ENCODE data around the gene SOWAHC. TPM values are rescaled to one million over a fixed set of nuclear protein-coding genes. Genes with fewer than 3 reads are reported as not detected.

Gene SOWAHC
- total and polyA plus RNA-seq, 7 donors = 0.56 to 3.4 (median 0.99) TPM

- Histone ChIP-seq H3K27ac (no peak overlapping the region), H3K27me3 (ENCODE audit: insufficient read depth in 3 of 3, low read length in 2 of 3) (no peaks in the 10 kb centered on the region), H3K36me3 (ENCODE audit: insufficient read depth in 1 of 2, low read depth in 1 of 2) (no peaks in the 10 kb centered on the region), H3K9me3 (no peaks in the 10 kb centered on the region), H3K4me3 (no peak overlapping the region), H3K4me1 (no peaks in the 10 kb centered on the region)
- ATAC-seq (no peak), DNase-seq (no peak)
- intact Hi-C loops (cut with DNase I) = no loop called here
- WGBS, 3 donors = 78 to 91% (median 80%) methylated on average over 3 of the region's 3 CpGs
- TF ChIP-seq CTCF (IDR thresholded peaks at IDR 0.05) = no peak
Measured at GRCh38 chr2:109631741-109632140, 17.6 kb downstream of the SOWAHC start.

GRCh38 chr2:109632158-109632789, 18.1 kb downstream of the SOWAHC start:
- Histone ChIP-seq H3K9me3 (no peaks in the 10 kb centered on the region), H3K27me3 (ENCODE audit: insufficient read depth in 3 of 3, low read length in 2 of 3) (no peaks in the 10 kb centered on the region), H3K27ac (no peak overlapping the region), H3K4me1 (no peaks in the 10 kb centered on the region), H3K4me3 (no peak overlapping the region), H3K36me3 (ENCODE audit: insufficient read depth in 1 of 2, low read depth in 1 of 2) (no peaks in the 10 kb centered on the region)
- TF ChIP-seq CTCF (IDR thresholded peaks at IDR 0.05) = no peak
- 84 to 86% (median 84%) methylated on average over 14 of the region's 14 CpGs for WGBS, 3 donors
- intact Hi-C loops (cut with DNase I) = no loop called here
- DNase-seq (no peak), ATAC-seq (no peak)

- Histone ChIP-seq H3K36me3 (ENCODE audit: insufficient read depth in 1 of 2, low read depth in 1 of 2) (no peaks in the 10 kb centered on the region), H3K27me3 (ENCODE audit: insufficient read depth in 3 of 3, low read length in 2 of 3) (no peaks in the 10 kb centered on the region), H3K4me3 (no peak overlapping the region), H3K9me3 (no peaks in the 10 kb centered on the region), H3K27ac (no peak overlapping the region), H3K4me1 (no peaks in the 10 kb centered on the region)
- DNase-seq = no peak
- 89 to 95% (median 89%) methylated on average over 10 of the region's 10 CpGs for WGBS, 3 donors
- intact Hi-C loops (cut with DNase I) = no loop called here
- ATAC-seq = no peak
- no peak for TF ChIP-seq CTCF (IDR thresholded peaks at IDR 0.05)
Measured at GRCh38 chr2:109633284-109633961, 19.3 kb downstream of the SOWAHC start.

GRCh38 chr2:109635426-109636304, 21.5 kb downstream of the SOWAHC start:
- no peaks in the 10 kb centered on the region for H3K27me3 ChIP-seq (ENCODE audit: insufficient read depth in 3 of 3, low read length in 2 of 3)
- ATAC-seq (no peak), DNase-seq (no peak)
- H3K4me1 ChIP-seq = no peaks in the 10 kb centered on the region
- WGBS, 3 donors = 84 to 94% (median 89%) methylated on average over 11 of the region's 11 CpGs
- H3K4me3 ChIP-seq = no peak overlapping the region
- H3K9me3 ChIP-seq = no peaks in the 10 kb centered on the region
- H3K36me3 ChIP-seq (ENCODE audit: insufficient read depth in 1 of 2, low read depth in 1 of 2) = no peaks in the 10 kb centered on the region
- no peak for TF ChIP-seq CTCF (IDR thresholded peaks at IDR 0.05)
- intact Hi-C loops (cut with DNase I) = no loop called here
- H3K27ac ChIP-seq = no peak overlapping the region
